DMS 273 treated with DMSO at 0.1 percent for 48 hours (cell line): ENCODE measurements around the gene OR51B4.
"Not testable (repeated sequence)": the region's sequence is repeated elsewhere in the genome, so short reads cannot be mapped to it uniquely, and the experiment has no call there.

Experiments used
- DNase-seq: peaks from one replicate; lab custom pipeline; 2025; lab: John Stamatoyannopoulos, UW

OR51B4 gene

DNA sequence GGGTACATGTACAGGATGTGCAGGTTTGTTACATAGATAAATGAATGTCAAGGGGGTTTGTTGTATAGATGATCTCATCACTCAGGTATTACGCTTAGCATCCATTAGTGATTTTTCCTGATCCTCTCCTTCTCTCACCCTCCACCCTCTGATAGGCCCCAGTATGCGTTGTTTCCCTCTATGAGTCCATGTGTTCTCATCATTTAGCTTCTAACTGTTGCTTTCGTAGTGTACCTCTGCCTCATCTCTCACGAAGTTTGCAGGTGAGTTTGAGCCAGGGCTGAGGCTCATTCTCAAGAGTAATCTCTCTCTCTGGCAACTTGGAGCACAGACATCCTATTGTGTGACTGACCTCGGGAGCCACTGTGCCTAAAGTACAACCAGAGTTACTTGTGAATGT is 27.4 kb downstream of the OR51B4 start:
- DNase-seq: no peak

DNA sequence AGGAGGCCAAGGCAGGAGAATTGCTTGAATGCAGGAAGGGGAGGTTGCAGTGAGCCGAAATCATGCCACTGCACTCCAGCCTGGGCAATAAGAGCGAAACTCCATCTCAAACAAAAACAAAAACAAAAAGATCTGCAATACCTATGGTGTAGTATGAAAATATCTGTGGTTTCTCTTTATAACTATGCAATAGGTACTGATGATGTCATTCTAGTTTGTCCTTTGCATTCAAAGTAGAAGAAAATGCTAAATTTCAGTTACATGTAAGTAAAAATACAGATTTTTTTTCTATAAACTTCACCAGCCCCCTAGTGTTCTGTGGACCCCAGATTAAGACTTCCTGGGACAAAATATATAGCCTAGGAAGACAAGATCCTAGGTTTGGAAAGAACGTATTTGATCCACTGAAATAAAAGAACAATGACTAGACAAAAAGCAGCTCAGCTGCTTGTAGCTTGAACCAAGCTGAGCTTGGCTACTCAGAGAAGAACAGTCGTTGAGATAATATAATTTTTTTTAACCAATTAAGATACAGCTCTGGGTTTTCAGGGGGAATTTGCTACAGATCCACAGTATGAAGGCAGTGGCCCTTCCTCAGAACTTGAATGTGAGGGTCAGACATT is 29.2 kb downstream of the OR51B4 start:
- DNase-seq: no peak

DNA sequence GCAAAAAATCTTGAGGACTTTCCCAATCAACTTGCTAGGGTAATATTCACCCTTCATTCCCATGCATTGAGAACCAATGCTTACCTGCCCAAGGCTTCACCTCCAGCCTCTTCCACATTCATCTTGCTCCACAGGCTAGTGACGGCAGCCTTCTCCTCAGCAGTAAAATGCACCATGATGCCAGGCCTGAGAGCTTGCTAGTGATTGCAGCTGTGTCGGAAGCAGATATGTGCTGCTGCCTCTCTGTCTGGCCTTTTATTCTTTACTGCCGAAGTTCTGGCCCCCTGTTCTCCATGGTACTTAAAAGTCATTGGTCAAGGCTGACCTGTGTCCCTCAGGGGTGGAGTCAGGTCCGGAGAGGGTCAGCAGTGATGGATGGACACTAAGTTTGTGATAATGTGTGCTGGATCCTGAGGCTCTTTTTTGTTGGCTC is 32.0 kb downstream of the OR51B4 start, which contains the start of gene HBE1:
TSS of gene HBE1 (minus strand) at position 231 of the 433 bp plus-strand sequence. CDS start at position 176, 55 bp downstream.
- DNase-seq: no peak

DNA sequence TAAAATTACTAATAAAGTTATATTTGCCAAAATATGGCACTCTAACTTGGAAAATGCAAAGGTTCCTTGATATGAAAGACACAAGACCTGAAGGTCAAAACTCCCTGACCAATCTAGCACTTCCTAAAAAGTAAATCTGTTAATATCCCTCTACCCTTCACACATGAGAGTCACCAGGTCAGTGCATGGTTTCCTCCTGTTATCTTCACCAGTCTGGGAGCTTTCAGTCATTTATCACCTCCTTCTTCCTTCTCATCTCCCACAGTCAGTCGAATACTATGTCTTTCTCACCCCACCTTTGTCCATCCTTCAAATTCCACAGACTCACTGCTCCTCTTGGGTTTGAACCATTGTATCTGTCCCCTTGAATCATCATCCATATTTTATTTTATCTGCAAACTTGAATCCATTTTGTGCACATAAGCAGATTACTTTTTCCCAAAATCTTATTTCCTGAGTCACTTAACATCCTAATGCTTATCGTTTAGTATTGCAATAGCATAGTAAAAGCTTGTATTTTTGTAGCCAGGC is 34.6 kb downstream of the OR51B4 start:
- no peak for DNase-seq

DNA sequence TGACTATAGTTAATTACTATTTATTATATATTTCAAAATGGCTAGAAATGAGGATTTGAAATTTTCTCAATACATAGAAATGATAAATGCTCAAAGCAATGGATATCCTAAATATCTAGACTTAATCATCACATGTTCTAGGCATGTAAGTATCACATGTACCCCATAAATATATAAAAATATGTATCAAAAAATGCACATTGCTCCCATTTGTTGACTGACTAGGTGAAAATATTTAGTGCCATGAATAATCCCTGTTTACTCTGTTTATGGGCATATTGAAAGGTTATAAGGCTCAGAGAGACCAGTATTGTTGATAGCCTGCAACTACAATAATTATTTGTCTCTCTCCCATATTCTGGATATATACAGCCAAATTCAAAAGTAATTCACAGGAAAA is 35.1 kb downstream of the OR51B4 start:
- no peak for DNase-seq

DNA sequence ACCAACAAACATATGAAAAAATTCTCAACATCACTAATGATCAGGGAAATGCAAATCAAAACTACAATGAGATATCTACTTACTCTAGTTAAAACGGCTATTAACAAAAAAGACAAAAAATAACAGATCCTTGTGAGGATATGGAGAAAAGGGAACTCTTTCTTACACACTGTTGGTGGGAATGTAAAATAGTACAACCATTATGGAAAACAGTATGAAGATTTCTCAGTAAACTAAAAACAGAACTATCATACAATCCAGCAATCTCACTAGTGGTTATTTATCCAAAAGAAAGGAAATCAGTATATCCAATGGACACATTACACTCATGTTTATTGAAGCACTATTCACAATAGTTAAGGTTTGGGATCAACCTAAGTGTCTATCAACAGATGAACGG is 35.9 kb downstream of the OR51B4 start:
- no peak for DNase-seq

DNA sequence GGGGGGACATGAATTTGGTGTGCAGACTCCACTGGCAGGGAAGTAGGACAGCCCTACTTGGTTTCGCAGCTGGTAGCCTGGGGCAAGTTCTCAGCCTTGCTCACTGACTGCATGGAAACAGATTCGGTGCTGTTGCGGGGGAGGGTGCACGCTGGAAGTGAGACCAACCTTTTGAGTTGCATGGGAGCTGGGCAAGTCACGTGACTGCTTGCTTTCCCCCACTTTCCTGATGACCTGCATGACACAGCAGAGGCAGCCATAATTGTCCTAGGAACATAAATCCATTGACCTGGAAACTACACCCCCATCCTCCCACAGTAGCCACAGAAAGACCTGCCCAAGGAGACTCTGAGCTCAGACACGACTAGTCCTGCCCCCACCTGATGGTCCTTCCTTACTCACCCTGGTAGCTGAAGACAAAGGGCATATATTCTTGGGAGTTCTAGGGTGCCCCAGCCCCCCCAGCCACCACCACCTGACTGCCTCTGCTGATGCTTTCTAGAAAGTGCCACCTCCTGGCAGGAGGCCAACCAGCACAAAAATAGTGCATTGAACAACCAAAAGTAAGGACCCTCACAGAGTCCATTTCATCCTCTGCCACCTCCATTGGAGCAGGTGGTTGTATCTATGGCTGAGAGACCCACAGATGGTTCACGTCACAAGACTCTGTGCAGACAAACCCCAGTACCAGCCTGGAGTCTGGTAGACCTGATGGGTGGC is 43.0 kb downstream of the OR51B4 start:
- DNase-seq: no peak

DNA sequence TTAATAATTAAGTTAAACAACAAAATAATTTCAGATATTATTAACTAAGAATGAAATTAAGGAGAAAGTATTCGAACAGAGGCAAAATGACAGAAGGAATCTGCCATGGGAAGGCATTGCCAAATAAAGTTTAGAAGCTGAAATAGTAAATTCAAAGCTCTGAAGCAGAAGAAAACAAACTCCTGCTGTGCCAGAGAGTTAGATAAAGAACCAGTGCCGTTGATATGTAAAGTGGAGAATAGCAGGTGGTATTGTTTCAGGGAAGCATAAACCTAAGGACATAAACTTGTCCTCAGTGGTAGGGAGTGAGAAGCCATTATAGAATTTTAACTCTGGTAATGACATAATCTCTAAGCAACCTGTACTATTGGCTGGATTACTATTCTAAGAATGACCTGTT is 44.5 kb downstream of the OR51B4 start:
- DNase-seq: no peak

- not testable (repeated sequence) for DNase-seq
Observed at GRCh38 chr11:5254646-5255413, 46.9 kb downstream of the OR51B4 start, which contains the start of gene HBG2. HBG2 (minus strand) TSS chr11:5254781; CDS start chr11:5254728, 53 bp downstream.

GRCh38 chr11:5254023-5254422 is 47.7 kb downstream of the OR51B4 start:
- not testable (repeated sequence) for DNase-seq

GRCh38 chr11:5253440-5253839 is 48.3 kb downstream of the OR51B4 start:
- not testable (repeated sequence) for DNase-seq

GRCh38 chr11:5252919-5253265 is 48.9 kb downstream of the OR51B4 start:
- no peak for DNase-seq

- no peak for DNase-seq
Observed at GRCh38 chr11:5252192-5252918, 49.4 kb downstream of the OR51B4 start.

DNA sequence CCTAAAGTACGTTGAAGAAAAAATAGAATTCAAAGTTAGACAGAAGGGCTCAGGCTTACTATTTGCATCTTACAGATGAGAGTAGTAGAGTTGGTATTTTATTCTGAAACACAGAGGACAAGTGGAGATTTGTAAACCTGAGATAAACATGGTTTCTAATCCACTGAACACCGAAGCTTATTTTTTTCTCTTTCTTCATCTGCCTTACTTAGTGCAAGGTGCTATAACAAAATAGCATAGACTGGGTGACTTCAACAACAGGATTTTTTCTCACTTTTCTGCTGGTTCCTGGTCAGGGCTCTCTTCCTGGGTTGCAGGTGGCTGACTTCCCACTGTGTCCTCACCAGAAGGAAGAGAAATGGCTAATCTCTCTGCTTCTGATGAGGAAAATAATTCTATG is 50.0 kb downstream of the OR51B4 start:
- DNase-seq: no peak
